ENCODE results near the gene FCAR.

- TF ChIP-seq SIN3A (IDR thresholded peaks at IDR 0.05; ENCODE audit: borderline replicate concordance, low read depth, low read length) (no peak), CTCF (IDR thresholded peaks at IDR 0.05) (no peak), EZH2phosphoT487 (IDR thresholded peaks at IDR 0.05; ENCODE audit: borderline replicate concordance, low read depth) (no peak), MEF2A (IDR thresholded peaks at IDR 0.05; ENCODE audit: borderline replicate concordance, low read depth) (no peak), USF2 (IDR thresholded peaks at IDR 0.05; ENCODE audit: borderline replicate concordance, low read depth, low read length) (no peak), RAD21 (IDR thresholded peaks at IDR 0.05; ENCODE audit: low read length) (no peak), MXI1 (IDR thresholded peaks at IDR 0.05; ENCODE audit: low read depth, low read length) (no peak), MAX (IDR thresholded peaks at IDR 0.05; ENCODE audit: low read depth) (no peak), PBX3 (IDR thresholded peaks at IDR 0.05) (no peak), NRF1 (IDR thresholded peaks at IDR 0.05; ENCODE audit: low read depth, low read length) (no peak), RFX5 (IDR thresholded peaks at IDR 0.05; ENCODE audit: low read length) (no peak), POLR2AphosphoS5 (IDR thresholded peaks at IDR 0.05; ENCODE audit: low read depth, low read length) (no peak), IRF3 (IDR thresholded peaks at IDR 0.05; ENCODE audit: low read depth, low read length) (no peak)
Observed at GRCh38 chr19:54875506-54875905, 1.5 kb downstream of the FCAR start.
